Gastroesophageal sphincter (tissue), 3 donors: ENCODE data around the gene BCORL1.

ENCODE experiments used
- CTCF ChIP-seq, 4 experiments: fragments of 200-600 bp in 2 of 4; fragments of 450-650 bp in 2 of 4; sonication (generic) in 1 of 4; IDR thresholded peaks; one replicate each; pipeline ENCODE4 v1.5.1; 2017 to 2019; ENCODE audit warnings: antibody characterized with exemption in 4 of 4, mild to moderate bottlenecking in 2 of 4, moderate library complexity in 2 of 4
- EP300 ChIP-seq: sonication (generic); formaldehyde crosslinking; IDR thresholded peaks from one replicate; pipeline ENCODE4 v1.6.1; 2017; ENCODE audit warnings: antibody characterized with exemption, mild to moderate bottlenecking
- POLR2A ChIP-seq, 2 donors: fragments of 450-650 bp; IDR thresholded peaks; one replicate each; pipeline ENCODE4 v1.6.1; 2017; ENCODE audit warnings: antibody characterized with exemption in 2 of 2, mild to moderate bottlenecking in 2 of 2, moderate library complexity in 1 of 2
- POLR2AphosphoS5 ChIP-seq: sonication (generic); formaldehyde crosslinking; IDR thresholded peaks from one replicate; pipeline ENCODE4 v1.6.1; 2017; ENCODE audit warnings: antibody characterized with exemption

- TF ChIP-seq CTCF (IDR thresholded peaks at IDR 0.05) (no peak), POLR2A (IDR thresholded peaks at IDR 0.05) (no peak), EP300 (no peak), POLR2AphosphoS5 (peak; percentile 17)
These were observed 67.4 kb downstream of the BCORL1 start for GRCh38 chrX:130049821-130050220.
